ENCODE data around the gene SNX33.

Gene SNX33

GRCh38 chr15:75641179-75641503 lies 6.6 kb upstream of the SNX33 start:
- no peak for DNase-seq (ENCODE audit: low read depth)

- DNase-seq (ENCODE audit: low read depth) = no peak
These were observed 6.1 kb upstream of the SNX33 start for GRCh38 chr15:75641603-75642002.

GRCh38 chr15:75644376-75644775 lies 3.3 kb upstream of the SNX33 start:
- DNase-seq (ENCODE audit: low read depth) = no peak

GRCh38 chr15:75646112-75646943 lies 1.4 kb upstream of the SNX33 start:
- no peak for DNase-seq (ENCODE audit: low read depth)

- DNase-seq (ENCODE audit: low read depth) = no peak
These were observed 758 bp upstream of the SNX33 start for GRCh38 chr15:75646944-75647364.

GRCh38 chr15:75648156-75649000 lies 666 bp downstream of the SNX33 start:
- DNase-seq (ENCODE audit: low read depth) = no peak

GRCh38 chr15:75649045-75649761 lies 1.5 kb downstream of the SNX33 start:
- no peak for DNase-seq (ENCODE audit: low read depth)

GRCh38 chr15:75649848-75650247 lies 2.1 kb downstream of the SNX33 start:
- DNase-seq (ENCODE audit: low read depth) = no peak

GRCh38 chr15:75650908-75651809 lies 3.4 kb downstream of the SNX33 start:
- DNase-seq (ENCODE audit: low read depth) = no peak

GRCh38 chr15:75651810-75652543 lies 4.3 kb downstream of the SNX33 start:
- DNase-seq (ENCODE audit: low read depth) = no peak

- no peak for DNase-seq (ENCODE audit: low read depth)
These were observed 5.7 kb downstream of the SNX33 start for GRCh38 chr15:75653347-75653913.

- DNase-seq (ENCODE audit: low read depth) = no peak
These were observed 6.6 kb downstream of the SNX33 start for GRCh38 chr15:75654201-75654907.

GRCh38 chr15:75655931-75656330 lies 8.2 kb downstream of the SNX33 start:
- no peak for DNase-seq (ENCODE audit: low read depth)

GRCh38 chr15:75656331-75656730 lies 8.6 kb downstream of the SNX33 start:
- DNase-seq (ENCODE audit: low read depth) = no peak

- DNase-seq (ENCODE audit: low read depth) = no peak
These were observed 9.1 kb downstream of the SNX33 start for GRCh38 chr15:75656813-75657212.

- DNase-seq (ENCODE audit: low read depth) = no peak
These were observed 11.5 kb downstream of the SNX33 start for GRCh38 chr15:75659141-75659771.

- no peak for DNase-seq (ENCODE audit: low read depth)
These were observed 12.4 kb downstream of the SNX33 start for GRCh38 chr15:75659928-75660645.

- no peak for DNase-seq (ENCODE audit: low read depth)
These were observed 13.5 kb downstream of the SNX33 start for GRCh38 chr15:75661100-75661755.

Measured in CMK (cell line).